DND-41 (cell line): Measurements from ENCODE around the gene KCNJ11.

Source experiments
- CTCF ChIP-seq: IDR thresholded peaks from 2 replicates; pipeline ENCODE4 v1.5.1; 2012; ENCODE audit warnings: borderline replicate concordance, low read length, moderate library complexity, mild to moderate bottlenecking; ENCODE audit not compliant: poor library complexity, severe bottlenecking; ENCODE audit errors: extremely low read depth
- EZH2 ChIP-seq: IDR thresholded peaks from 3 replicates; pipeline ENCODE4 v1.6.1; 2012; ENCODE audit warnings: borderline replicate concordance, low read depth, mild to moderate bottlenecking, moderate library complexity, low read length, inconsistent platforms; ENCODE audit not compliant: severe bottlenecking

- TF ChIP-seq CTCF (no peak), EZH2 (no peak)
These were observed 17.8 kb upstream of the KCNJ11 start for GRCh38 chr11:17406082-17406817.
